SK-N-SH (cell line): ENCODE data around the gene COL12A1.

Experiments used
- TF ChIP-seq, protein P1 (sequence below): fragments of 200-600 bp; sonication (generic); IDR thresholded peaks from 2 replicates; pipeline ENCODE4 v1.6.1; 2017; ENCODE audit warnings: antibody characterized with exemption, mild to moderate bottlenecking, moderate library complexity
- TF ChIP-seq, protein P2 (sequence below): IDR thresholded peaks from 2 replicates; pipeline ENCODE4; 2012

DNA sequence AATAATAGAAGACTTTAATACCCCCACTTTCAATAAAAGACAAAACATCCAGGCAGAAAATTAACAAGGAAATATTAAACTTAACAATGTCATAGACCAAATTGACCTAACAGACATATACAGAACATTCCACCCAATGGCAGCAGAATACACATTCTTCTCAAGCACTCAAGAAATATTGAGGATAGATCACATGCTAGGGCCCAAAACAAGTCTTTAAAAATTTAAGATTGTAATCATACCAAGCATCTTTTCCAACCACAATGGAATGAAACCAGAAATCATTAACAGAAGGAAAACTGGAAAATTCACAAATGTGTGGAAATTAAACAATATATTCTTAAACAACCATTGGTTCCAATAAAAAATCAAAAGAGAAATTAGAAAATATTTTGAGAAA lies 161.0 kb downstream of the COL12A1 start:
- TF ChIP-seq, protein P1, sequence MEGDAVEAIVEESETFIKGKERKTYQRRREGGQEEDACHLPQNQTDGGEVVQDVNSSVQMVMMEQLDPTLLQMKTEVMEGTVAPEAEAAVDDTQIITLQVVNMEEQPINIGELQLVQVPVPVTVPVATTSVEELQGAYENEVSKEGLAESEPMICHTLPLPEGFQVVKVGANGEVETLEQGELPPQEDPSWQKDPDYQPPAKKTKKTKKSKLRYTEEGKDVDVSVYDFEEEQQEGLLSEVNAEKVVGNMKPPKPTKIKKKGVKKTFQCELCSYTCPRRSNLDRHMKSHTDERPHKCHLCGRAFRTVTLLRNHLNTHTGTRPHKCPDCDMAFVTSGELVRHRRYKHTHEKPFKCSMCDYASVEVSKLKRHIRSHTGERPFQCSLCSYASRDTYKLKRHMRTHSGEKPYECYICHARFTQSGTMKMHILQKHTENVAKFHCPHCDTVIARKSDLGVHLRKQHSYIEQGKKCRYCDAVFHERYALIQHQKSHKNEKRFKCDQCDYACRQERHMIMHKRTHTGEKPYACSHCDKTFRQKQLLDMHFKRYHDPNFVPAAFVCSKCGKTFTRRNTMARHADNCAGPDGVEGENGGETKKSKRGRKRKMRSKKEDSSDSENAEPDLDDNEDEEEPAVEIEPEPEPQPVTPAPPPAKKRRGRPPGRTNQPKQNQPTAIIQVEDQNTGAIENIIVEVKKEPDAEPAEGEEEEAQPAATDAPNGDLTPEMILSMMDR = no peak
- TF ChIP-seq, protein P2, sequence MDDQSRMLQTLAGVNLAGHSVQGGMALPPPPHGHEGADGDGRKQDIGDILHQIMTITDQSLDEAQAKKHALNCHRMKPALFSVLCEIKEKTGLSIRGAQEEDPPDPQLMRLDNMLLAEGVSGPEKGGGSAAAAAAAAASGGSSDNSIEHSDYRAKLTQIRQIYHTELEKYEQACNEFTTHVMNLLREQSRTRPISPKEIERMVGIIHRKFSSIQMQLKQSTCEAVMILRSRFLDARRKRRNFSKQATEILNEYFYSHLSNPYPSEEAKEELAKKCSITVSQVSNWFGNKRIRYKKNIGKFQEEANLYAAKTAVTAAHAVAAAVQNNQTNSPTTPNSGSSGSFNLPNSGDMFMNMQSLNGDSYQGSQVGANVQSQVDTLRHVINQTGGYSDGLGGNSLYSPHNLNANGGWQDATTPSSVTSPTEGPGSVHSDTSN = no peak
